ENCODE measurements around the gene ATG2B.
A peak's percentile ranks its signal among the peaks of the same experiment; 100 is the strongest.
"Not testable (repeated sequence)": the region's sequence is repeated elsewhere in the genome, so short reads cannot be mapped to it uniquely, and the experiment has no call there.

Gene ATG2B

DNA sequence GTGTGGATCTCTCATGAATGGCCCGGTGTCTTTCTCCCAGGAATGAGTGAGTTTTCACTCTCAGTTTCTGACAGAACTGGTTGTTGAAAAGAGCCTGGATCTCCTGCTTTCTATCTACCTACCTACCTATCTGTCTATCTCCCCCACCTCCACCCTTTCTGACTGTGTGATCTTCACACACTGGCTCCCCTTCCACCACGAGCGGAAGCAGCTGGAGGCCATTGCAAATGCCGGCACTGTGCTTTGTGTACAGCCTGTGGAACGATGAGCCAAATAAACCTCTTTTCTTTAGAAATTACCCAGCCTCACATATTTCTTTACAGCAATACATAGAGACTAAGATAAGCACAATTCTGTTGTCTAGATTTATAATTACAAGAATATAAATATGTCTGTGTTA, 7.4 kb upstream of the ATG2B start:
- DNase-seq, result no peak

DNA sequence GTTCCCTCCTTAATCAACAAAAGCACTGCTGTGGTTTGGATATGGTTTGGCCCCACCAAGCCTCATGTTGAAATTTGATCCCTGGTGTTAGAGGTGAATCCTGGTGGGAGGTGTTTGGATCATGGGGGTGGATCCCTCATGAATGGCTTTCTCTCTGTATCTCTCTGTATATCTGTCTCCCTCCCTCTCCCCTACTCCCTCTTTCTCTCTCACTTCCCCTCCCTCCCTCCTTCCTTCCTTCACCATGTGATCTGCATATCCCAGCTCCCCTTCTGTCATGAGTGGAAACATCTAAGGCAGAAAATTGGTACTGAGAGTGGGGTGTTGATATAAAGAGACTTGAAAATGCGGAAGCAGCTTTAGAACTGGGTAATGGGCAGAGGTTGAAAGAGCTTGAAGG, 5.4 kb upstream of the ATG2B start:
- no peak for DNase-seq

DNA sequence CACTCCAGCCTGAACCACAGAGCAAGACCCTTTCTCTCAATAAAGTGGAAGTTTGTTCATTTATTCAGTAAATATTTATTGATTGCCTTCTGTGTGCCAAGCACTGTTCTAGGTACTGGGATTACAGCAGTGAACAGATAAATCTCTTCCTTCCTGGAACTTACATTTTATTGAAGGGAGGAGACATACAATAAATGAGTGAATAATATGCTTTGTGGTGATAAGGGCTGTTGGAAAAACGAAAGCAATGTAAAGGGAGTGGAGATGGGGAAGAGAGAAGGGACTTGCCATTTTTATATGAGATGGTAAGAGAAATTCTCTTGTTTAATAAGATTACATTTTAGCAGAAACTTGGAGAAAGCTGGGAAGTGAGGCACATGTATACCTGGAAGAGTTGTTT, 1.8 kb upstream of the ATG2B start:
- no peak for DNase-seq

DNA sequence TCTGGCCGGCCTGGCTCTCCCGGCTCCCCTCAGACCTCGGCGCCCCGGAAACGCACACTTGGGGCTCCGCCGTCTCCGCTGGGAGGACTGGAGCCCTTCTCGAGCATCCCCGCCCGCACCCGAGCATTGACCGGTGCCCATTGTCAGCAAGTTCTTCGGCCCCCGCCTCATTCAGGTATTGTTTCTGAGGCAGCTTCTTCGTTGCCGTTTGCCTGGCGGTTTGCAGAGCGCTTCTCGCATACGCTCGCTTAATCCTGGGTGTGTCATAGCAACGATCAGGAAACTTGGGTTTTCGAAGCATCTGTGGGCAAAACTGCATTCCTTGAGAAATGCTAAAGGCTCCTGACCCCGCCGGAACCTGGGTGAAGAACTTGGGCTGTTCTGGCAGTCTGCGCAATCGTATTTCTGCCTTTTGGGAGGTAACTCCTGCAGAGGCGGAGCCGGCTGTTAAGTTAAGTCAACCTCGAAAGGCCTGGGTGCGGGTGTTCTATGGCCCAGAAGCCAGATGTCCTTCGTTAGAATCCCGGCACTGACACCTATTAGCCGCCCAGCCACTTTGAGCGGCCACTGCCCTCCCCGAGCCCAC, 703 bp upstream of the ATG2B start:
- DNase-seq, result peak; percentile 83

DNA sequence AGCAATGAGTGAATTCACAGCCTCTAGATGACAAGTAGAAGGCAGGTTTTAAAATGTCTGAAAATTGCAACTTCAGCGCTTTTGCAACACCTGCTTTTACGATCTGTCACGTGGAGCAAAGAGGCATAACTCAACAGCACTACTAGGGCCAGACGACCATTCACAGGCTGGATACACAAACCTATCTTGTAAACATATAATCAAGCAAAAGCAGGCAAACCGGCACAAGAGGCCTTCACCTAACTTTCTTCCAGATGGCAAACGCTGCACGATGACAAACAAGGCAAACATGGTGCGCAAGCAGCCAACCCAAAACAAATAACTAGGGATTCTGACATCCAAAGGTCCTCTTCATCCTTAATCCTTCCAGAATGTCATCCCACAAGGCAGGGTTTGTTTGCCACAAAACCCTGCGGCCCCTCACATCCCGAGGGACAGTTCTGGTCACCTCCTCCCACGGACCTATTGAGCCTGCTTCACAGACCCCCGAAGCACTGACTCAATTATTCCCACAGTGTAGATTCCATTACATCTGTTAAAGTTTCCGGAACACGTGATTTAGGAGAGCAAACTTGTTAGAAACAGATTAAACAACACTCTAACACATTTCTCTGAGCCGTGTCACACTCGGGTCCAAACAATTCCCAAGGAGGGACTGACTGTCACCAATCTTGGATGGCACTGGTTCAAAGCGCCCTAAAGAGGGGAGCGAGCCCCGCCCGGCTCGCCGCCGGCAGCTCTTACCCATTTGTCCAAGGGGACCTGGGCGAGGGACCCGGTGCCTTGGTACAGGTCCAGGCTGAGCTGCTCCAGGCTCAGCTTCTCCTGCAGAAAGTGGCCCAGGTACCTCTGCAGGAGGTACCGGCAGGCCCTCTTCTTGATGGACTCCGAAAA, 823 bp downstream of the ATG2B start:
- DNase-seq, result peak; percentile 26

DNA sequence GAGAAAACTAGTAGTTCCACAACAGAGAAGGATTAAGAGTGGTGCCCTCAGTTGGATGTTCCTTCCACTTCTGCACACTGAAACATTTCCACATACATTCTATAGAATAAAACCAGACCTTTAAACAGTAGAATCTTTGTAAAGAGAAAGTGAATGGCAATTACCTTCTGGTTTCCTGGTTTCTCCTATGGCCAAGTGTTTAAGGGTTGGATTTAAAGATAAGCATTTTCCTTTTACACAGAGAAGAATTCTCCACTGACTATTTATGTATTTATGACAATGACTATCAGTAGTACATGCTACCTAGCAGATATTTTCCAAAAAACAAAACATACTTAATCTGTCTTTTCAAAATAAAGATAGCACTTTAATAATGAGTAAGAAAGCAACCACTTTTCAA, 3.2 kb downstream of the ATG2B start:
- no peak for DNase-seq

DNA sequence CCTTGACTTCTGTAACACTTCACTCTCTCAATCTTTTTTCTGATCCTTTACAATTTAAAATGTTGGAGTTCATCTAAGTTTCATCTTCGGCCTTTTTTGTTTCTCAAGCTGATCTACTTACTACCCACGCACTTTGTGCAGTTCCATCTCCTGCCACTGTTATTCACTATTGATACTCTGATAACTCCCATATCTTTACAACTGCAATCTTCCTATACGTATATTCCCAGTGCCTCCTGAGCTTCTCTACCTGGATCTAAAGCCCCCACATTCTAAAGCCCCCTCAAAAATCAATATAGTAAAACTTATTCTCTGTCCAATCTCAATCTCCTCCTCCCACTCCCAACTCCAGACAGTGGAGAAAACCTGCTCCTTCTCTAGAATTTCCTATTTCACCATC, 5.9 kb downstream of the ATG2B start:
- DNase-seq, result no peak

DNA sequence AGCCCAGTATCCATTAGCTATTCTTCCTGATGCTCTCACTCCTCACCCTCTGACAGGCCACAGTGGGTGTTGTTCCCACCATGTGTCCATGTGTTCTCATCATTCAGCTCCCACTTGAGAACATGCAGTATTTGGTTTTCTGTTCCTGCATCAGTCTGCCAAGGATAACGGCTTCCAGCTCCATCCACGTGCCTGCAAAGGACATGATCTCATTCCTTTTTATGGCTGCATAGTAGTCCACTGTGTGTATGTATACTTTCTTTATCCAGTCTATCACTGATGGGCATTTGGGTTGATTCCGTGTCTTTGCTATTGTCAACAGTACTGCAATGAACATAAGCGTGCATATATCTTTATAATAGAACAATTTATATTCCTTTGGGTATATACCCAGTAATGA, 8.9 kb downstream of the ATG2B start:
- DNase-seq, result no peak

DNA sequence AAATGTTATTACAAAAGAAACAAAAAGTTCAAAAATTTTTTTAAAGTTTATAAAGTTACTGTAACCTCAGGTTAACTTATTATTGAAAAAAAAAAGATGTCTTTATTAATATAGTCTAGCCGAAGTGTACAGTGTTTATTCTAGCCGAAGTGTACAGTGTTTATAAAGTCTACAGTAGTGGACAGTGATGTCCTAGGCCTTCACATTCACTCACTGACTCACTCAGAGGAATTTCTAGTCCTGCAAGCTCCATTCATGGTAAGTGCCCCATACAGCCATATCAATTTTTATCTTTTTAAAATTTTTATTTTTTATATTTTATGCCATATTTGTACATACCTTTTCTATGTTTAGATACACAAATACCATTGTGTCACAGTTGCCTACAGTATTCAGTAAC, 10.4 kb downstream of the ATG2B start:
- no peak for DNase-seq

DNA sequence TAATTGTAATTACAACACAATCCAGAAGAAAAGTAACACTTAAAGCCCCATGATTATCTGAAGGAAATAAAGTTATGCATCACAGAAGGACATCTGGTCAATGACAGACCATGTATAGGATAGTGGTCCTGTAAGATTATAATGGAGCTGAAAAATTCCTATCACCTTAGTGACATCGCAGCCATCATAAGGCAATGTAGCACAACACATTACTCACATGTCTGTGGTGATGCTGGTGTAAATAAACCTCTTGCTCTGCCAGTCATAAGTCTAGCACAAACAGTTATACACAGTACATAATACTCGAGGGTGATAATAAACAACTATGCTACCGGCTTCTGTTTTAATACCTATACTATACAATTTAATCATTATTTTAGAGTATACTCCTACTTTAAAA, 11.2 kb downstream of the ATG2B start:
- DNase-seq, result no peak

DNA sequence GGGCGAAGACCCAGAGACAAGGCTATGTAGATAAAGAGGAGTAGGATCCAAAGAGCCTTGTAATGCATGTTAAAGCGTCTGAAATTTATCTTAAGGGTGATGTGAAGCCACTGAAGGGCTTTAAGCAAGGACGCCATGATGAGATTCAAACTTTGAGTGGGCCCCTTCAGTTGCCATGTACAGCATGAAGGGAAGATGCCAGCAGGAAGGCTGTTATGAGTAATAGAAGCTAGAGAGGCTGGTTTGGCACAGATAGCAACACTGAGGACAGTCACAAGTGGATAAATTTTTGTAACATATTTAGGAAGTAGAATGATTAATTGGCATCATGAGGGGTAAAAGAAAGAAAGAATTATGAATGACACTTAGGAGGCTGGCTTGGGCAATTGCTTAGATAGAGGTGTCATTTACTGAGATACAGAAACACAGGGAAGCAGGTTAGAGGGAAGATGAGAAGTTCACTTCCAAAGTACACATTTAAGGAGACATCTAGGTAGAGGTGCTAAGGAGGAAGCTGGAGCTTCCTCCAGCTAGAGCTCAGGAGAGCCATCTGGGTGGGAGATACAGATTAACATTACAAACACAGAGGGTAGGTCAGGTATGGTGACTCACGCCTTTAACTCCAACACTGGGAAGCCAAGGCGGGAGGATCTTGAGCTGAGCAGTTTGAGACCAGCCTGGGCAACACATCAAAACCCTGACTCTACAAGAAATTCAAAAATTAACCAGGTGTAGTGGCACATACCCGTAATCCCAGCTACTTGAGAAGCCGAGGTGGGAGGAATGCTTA, 13.7 kb downstream of the ATG2B start:
- DNase-seq, result no peak

DNA sequence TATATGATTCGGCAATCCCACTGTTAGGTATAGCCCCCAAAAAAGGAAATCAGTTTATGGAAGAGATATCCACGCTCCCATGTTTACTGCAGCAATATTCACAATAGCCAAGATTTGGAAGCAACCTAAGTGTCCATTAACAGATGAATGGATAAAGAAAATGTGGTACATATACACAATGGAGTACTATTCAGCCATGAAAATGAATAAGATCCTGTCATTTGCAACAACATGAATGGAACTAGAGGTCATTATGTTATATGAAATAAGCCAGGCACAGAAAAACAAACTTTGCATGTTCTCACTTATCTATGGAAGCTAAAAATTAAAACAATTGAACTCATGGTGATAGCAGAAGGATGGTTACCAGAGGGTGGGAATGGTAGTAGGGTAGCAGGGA, 15.2 kb downstream of the ATG2B start:
- DNase-seq, result not testable (repeated sequence)

DNA sequence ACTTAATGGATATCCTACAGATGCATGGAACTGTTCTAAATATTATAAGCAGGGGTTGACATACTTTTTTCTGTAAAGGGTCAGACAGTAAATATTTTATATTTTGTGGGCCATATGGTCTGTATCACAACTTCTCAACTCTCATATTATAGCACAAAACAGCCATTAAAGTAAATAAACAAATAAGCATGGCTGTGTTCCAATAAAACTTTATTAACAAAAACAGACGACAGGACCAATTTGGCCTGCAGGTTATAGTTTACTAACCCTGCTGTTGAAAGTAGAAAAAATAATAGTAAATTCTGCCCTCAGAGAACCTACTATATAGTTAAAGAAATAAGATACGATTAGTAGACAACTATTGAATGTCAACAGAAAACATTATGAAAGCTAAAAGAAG, 17.5 kb downstream of the ATG2B start:
- DNase-seq, result no peak

DNA sequence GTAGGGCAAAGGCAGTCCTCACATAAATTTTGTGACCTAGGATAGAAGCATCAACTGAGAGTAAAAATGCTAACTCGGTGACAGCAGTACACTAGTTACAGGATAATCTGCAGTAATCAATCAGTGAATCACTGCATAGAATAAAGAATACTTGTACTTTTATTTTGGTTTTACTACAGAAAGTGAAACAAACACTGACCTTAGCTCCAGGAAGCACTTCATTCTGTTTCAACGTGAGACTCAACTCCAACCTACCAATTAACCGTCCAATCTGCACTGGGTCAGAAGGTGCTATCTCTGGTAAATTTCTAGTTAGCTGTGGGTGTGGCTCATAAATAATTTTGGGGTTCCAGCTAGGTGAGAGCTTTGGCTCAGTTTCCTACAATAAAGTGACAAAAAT, 21.8 kb downstream of the ATG2B start:
- no peak for DNase-seq

DNA sequence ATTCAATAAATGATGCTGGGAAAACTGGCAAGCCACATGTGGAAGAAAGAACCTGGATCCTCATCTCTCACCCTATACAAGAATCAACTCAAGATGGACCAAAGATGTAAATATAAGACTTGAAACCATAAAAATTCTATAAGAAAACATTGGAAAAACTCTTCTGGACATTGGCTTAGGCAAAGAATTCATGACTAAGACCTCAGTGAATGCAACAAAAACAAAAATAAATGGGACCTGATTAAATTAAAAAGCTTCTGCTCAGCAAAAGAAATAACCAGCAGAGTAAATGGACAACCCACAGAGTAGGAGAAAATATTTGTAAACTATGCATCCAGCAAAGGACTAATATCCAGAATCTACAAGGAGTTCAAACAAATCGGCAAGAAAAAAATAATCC, 24.6 kb downstream of the ATG2B start:
- no peak for DNase-seq

DNA sequence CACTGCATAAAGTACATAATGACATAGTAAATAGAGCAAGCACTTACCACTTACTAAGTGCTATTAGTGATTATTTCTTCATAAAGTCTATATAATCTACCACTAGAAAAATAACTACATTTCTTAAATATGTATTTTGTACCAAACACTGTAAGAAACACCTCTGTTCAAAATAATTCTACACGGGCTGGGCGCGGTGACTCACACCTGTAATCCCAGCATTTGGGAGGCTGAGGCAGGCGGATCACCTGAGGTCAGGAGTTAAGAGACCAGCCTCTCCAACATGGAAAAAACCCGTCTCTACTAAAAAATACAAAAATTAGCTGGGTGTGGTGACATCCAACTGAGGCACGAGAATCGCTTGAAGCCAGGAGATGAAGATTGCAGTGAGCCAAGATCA, 38.9 kb downstream of the ATG2B start:
- no peak for DNase-seq

DNA sequence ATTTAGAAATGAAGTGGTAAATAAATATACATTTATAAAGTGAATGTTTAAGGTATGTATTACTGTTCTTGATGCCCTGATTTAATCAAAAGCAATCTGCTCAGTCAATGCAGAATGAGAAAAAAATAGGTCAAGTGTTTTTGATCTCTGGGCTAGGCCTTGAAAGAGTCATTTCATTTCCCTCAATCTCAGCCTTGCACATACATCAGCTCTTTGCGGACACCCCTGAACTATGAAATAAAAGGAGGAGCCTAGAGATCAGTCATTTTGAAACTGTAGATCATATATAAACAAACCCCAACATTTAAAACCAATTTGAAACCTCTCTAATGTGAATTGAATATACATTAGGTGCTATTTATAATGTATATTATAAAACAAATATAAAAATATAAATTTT, 42.5 kb downstream of the ATG2B start:
- no peak for DNase-seq

DNA sequence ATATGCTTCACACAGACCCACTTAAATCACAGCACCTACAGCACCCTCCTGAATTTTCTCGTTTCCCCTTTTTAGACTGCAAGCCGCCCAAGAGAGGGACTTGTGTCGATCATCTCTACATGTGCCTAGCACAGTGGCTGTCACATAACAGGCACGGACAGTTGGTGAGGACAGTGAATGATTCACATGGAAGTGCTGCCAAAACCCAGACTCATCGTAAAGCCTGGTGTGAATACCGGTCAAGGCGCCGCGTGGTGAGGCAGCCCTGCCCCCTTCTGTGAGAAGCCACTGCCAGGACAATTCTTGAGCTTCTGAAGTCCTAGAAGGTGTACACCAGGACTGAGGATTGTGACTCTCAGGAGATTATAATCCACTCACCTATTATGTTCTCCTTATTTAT, 44.3 kb downstream of the ATG2B start:
- DNase-seq, result no peak

DNA sequence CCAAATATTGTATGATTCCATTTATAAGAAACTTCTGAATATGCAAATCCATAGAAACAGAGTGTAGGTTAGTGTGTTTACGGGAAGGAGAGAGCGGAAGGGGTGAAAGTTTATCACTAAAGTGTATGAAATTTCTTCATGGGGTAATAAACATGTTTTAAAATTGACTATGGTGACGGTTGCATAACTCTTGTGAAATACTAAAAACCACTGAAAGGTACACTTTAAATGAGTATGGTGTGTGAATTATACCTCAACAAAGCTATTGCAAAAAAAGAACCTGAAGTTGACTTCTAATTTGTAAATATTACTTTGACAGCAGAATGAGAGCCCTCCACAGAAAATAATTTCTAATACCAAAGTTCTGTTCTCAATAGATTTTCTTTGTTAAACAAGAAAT, 47.1 kb downstream of the ATG2B start:
- DNase-seq, result no peak

DNA sequence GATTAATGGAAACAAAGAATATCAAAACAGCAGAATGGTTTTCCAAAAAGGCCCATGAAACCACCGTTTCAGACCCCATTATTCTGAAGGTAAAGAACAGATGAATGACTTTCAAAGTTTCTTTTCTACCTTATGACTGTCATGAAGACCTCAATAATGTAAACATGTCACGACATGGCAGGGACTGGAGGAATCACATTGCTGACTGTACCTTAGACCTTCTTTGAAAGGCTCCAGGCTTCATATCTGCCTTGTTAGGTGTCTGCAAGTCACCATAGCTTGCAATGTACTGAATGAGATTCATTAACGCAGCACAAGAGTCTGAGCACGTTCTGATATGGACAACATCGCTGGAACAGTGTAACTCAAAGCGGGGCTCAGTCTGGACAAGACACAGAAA, 52.2 kb downstream of the ATG2B start:
- DNase-seq, result no peak

DNA sequence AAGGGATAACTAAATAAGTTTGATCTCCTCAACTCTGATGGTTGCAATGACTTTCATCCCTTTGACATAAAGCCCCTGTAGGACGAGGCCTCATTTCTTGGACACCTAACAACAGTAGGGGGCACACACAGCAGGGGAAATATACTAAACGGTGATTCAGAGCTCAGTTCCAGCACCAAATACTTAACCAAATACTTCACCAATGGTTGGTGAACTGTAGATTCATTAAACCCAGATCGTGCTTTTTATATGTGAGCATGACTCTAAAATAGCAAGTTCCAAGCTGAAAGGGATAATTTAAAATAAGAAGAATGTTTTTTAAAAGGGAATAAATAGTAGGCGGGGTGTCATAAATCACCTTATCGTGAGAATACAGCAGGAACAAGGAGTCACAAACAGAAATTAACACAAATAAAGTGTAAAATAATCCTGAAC, 53.2 kb downstream of the ATG2B start:
- no peak for DNase-seq

DNA sequence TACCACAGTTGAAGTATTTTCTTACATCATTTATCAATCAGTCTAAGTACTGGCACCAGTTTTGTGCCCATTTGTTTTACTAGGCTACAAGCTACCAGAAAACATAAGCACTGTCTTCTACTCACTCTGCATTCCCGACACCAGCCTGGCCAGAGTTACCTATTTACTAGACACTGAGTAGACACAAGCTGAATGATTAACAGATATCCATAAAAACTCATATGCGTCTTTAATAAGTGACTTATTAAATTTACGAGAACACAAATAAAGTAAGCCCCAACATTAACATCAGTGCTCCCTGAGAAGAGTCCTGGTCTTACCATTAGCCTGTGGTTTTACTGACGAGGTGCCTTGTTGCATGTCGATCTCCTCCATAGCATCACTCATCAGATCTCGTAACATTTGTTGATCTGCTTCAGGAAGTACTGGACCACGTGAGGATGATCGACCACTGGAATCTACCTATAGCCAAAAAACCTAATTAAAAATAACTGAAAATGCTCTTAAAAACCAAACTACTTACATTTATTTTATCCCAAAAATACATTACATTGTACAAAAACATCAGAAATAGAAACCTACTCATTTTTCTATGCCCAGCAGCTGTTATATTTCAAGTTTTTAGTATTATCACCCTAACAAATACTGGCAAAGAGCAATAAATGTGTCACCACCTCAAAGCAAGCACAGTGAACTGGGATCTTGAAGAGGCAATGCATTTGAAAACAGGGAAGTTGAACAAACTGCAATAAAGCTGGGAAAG, 53.8 kb downstream of the ATG2B start:
- DNase-seq, result no peak

DNA sequence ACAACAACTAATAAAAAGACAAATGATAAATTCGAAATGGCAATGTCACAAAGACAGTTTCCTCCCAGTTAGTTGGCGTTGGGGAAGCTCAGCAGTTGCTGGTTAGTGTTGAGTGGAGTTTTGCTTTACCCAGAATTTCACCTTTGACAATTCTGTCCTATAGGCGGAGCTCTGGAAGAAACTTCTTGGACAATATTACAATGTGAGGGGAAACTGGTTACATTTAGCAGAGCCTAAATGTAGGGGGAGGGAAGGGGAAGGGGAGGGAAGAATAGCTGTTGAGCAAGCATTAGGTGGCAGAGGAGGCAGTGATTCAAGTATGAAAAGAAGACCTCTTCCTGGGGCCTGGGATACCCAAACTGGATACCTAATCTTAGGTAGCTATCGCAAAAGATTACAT, 55.7 kb downstream of the ATG2B start:
- DNase-seq, result no peak
